ENCODE data around the gene ZNF280A.

DNA sequence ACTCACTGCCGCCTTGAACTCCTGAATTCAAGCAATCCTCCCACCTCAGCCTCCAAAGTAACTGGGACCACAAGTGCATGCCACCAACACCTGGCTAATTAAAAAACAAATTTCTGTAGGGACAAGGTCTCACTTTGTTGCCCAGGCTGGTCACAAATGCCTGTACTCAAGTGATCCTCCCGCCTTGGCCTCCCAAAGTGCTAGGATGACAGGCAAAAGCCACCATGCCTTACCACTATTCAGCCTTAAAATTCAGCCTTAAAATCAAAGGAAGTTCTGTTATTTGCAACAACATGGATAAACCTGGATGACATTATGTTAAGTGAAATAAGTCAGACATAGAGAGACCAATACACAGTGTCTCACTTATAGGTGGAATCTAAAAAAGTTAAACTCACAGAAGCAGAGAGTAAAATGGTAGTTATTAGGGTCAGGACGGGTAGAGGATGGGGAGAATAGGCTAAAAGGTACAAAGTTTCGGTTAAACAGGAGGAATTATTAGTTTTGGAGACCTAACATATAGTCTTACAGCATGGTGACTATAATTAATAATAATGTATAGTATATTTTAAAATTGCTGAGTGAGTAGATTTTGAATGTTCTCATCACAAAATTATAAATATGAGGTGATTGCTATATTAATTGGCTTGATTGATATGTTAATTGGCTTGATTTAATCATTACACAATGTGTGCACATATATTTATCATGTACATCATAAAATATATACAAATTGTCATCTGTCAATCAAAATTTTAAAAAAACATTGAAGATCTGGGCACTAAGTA is 6.2 kb upstream of the ZNF280A start:
- no peak for TF ChIP-seq EZH2 (IDR thresholded peaks at IDR 0.05; ENCODE audit: low read depth, low read length, severe bottlenecking)
- TF ChIP-seq, protein P1, sequence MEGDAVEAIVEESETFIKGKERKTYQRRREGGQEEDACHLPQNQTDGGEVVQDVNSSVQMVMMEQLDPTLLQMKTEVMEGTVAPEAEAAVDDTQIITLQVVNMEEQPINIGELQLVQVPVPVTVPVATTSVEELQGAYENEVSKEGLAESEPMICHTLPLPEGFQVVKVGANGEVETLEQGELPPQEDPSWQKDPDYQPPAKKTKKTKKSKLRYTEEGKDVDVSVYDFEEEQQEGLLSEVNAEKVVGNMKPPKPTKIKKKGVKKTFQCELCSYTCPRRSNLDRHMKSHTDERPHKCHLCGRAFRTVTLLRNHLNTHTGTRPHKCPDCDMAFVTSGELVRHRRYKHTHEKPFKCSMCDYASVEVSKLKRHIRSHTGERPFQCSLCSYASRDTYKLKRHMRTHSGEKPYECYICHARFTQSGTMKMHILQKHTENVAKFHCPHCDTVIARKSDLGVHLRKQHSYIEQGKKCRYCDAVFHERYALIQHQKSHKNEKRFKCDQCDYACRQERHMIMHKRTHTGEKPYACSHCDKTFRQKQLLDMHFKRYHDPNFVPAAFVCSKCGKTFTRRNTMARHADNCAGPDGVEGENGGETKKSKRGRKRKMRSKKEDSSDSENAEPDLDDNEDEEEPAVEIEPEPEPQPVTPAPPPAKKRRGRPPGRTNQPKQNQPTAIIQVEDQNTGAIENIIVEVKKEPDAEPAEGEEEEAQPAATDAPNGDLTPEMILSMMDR (IDR thresholded peaks at IDR 0.05; ENCODE audit: control extremely low read depth in 1 of 3, insufficient read depth in 1 of 3, low read depth in 1 of 3, low read length in 3 of 3) = no peak
- TF ChIP-seq POLR2A (IDR thresholded peaks at IDR 0.05; ENCODE audit: control extremely low read depth in 1 of 2, low read depth in 2 of 2, low read length in 2 of 2) = no peak
- TF ChIP-seq, protein P2, sequence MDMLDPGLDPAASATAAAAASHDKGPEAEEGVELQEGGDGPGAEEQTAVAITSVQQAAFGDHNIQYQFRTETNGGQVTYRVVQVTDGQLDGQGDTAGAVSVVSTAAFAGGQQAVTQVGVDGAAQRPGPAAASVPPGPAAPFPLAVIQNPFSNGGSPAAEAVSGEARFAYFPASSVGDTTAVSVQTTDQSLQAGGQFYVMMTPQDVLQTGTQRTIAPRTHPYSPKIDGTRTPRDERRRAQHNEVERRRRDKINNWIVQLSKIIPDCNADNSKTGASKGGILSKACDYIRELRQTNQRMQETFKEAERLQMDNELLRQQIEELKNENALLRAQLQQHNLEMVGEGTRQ (IDR thresholded peaks at IDR 0.05; ENCODE audit: low read length) = no peak
- TF ChIP-seq ZNF274 (IDR thresholded peaks at IDR 0.05; ENCODE audit: borderline replicate concordance, extremely low read depth, low read length) = no peak
- TF ChIP-seq TEAD4 (IDR thresholded peaks at IDR 0.05; ENCODE audit: low read depth, low read length) = no peak
- no peak for TF ChIP-seq POU5F1 (IDR thresholded peaks at IDR 0.05; ENCODE audit: low read depth, low read length)
- TF ChIP-seq FOSL1 (IDR thresholded peaks at IDR 0.05; ENCODE audit: insufficient read depth, low read depth, low read length) = no peak
- TF ChIP-seq HDAC6 (IDR thresholded peaks at IDR 0.05; ENCODE audit: low read depth, low read length) = no peak

Measured in H1 (cell line).